Neural cell (in vitro differentiated cells): ENCODE data around the gene ITPKB. TPM values are rescaled to one million over a fixed set of nuclear protein-coding genes. Genes with fewer than 3 reads are reported as not detected.

Experiments used
- H2AFZ ChIP-seq: fragments of 200-600, 300-800 bp; sonication (generic), shearing (Covaris generic); 2 replicates; pipeline ENCODE4 v1.6.0; 2014; ENCODE audit warnings: low read depth, mild to moderate bottlenecking, antibody characterized with exemption, low read length, moderate library complexity
- H3F3A ChIP-seq: fragments of 200-600 bp; shearing (Covaris generic); 2 replicates; pipeline ENCODE4 v1.6.1; 2016; ENCODE audit warnings: mild to moderate bottlenecking, moderate library complexity, mixed read lengths, antibody characterized with exemption, low read length; ENCODE audit not compliant: insufficient read depth, poor library complexity, severe bottlenecking
- H3K27ac ChIP-seq: fragments of 200-600, 300-800 bp; sonication (generic), shearing (Covaris generic); 2 replicates; pipeline ENCODE4 v1.5.1; 2014; ENCODE audit warnings: mild to moderate bottlenecking, low read length, moderate library complexity
- H3K27me3 ChIP-seq: fragments of 300-800, 200-600 bp; sonication (generic), shearing (Covaris generic); 2 replicates; pipeline ENCODE4 v1.6.0; 2014; ENCODE audit warnings: mild to moderate bottlenecking, low read depth, low read length, moderate library complexity; ENCODE audit not compliant: insufficient read depth
- H3K36me3 ChIP-seq: fragments of 300-800, 200-600 bp; sonication (generic), shearing (Covaris generic); 2 replicates; pipeline ENCODE4 v1.5.1; 2014; ENCODE audit warnings: mild to moderate bottlenecking, antibody characterized with exemption, low read length, moderate library complexity; ENCODE audit not compliant: insufficient read depth
- H3K4me2 ChIP-seq: fragments of 300-800, 200-600 bp; sonication (generic), shearing (Covaris generic); 2 replicates; pipeline ENCODE4 v1.6.0; 2014; ENCODE audit warnings: mild to moderate bottlenecking, low read length
- H3K4me3 ChIP-seq: fragments of 300-800, 200-600 bp; sonication (generic), shearing (Covaris generic); 2 replicates; pipeline ENCODE4 v1.5.1; 2014; ENCODE audit warnings: mild to moderate bottlenecking, low read length, moderate library complexity
- H3K79me2 ChIP-seq: fragments of 200-600 bp; shearing (Covaris generic); replicated peaks from 2 replicates; pipeline ENCODE4 v1.6.0; 2014; ENCODE audit warnings: mild to moderate bottlenecking, low read length, moderate library complexity; ENCODE audit not compliant: insufficient read depth
- H3K9ac ChIP-seq: fragments of 300-800, 200-600 bp; sonication (generic), shearing (Covaris generic); 2 replicates; pipeline ENCODE4 v1.6.1; 2016; ENCODE audit warnings: mild to moderate bottlenecking, low read length, mixed read lengths
- H3K9me2 ChIP-seq: fragments of 200-600 bp; shearing (Covaris generic); 2 replicates; pipeline ENCODE4 v1.6.1; 2016; ENCODE audit warnings: mild to moderate bottlenecking, low read length, mixed read lengths; ENCODE audit not compliant: insufficient read depth
- H3K9me3 ChIP-seq: fragments of 200-600, 300-800 bp; sonication (generic), shearing (Covaris generic); 2 replicates; pipeline ENCODE4 v1.6.1; 2016; ENCODE audit warnings: mild to moderate bottlenecking, mixed run types, low read length, moderate library complexity, mixed read lengths
- H4K20me1 ChIP-seq: fragments of 200-600 bp; shearing (Covaris generic); 2 replicates; pipeline ENCODE4 v1.6.1; 2016; ENCODE audit warnings: mild to moderate bottlenecking, mixed run types; ENCODE audit not compliant: insufficient read depth
- EP300 ChIP-seq: fragments of 450-650 bp; conservative IDR thresholded peaks from 2 replicates; pipeline ENCODE4 v1.6.1; 2014; ENCODE audit warnings: antibody characterized with exemption, mild to moderate bottlenecking, moderate library complexity; ENCODE audit not compliant: poor library complexity, severe bottlenecking
- EZH2 ChIP-seq: fragments of 200-600, 300-800 bp; shearing (Covaris generic), sonication (generic); IDR thresholded peaks from 2 replicates; pipeline ENCODE4 v1.6.1; 2014; ENCODE audit warnings: antibody characterized with exemption, low read length, borderline replicate concordance, mild to moderate bottlenecking; ENCODE audit not compliant: insufficient read depth, poor library complexity, severe bottlenecking
- MXI1 ChIP-seq: fragments of 450-650 bp; conservative IDR thresholded peaks from 2 replicates; pipeline ENCODE4 v1.6.1; 2014; ENCODE audit warnings: antibody characterized with exemption, mild to moderate bottlenecking; ENCODE audit not compliant: poor library complexity, severe bottlenecking
- POLR2AphosphoS5 ChIP-seq: IDR thresholded peaks from 2 replicates; pipeline ENCODE4 v1.6.1; 2012
- RAD21 ChIP-seq: fragments of 450-650 bp; conservative IDR thresholded peaks from 2 replicates; pipeline ENCODE4 v1.6.1; 2014; ENCODE audit warnings: antibody characterized with exemption, mild to moderate bottlenecking, moderate library complexity
- SMC3 ChIP-seq: fragments of 450-650 bp; conservative IDR thresholded peaks from 2 replicates; pipeline ENCODE4 v1.6.1; 2014; ENCODE audit warnings: antibody characterized with exemption, mild to moderate bottlenecking, moderate library complexity; ENCODE audit not compliant: poor library complexity
- TAF1 ChIP-seq: IDR thresholded peaks from 2 replicates; pipeline ENCODE4 v1.6.1; 2012; ENCODE audit warnings: low read depth
- polyA plus RNA-seq: library from polyadenylated mRNA; depleted of rRNA; stranded (reverse); fragments of >200 nt; gene quantifications from 2 replicates; pipeline ENCODE4 v1.2.3, GENCODE V29; 2014
- TF ChIP-seq, protein P1 (sequence below): IDR thresholded peaks from 2 replicates; pipeline ENCODE4 v1.6.1; 2012; ENCODE audit warnings: borderline replicate concordance
- TF ChIP-seq, protein P2 (sequence below): fragments of 450-650 bp; IDR thresholded peaks from 2 replicates; pipeline ENCODE4 v1.5.1; 2014; ENCODE audit warnings: antibody characterized with exemption, mild to moderate bottlenecking, moderate library complexity; ENCODE audit not compliant: poor library complexity, severe bottlenecking

ITPKB gene
- polyA plus RNA-seq, 1 donor from 2014 or later = 0.19 TPM

DNA sequence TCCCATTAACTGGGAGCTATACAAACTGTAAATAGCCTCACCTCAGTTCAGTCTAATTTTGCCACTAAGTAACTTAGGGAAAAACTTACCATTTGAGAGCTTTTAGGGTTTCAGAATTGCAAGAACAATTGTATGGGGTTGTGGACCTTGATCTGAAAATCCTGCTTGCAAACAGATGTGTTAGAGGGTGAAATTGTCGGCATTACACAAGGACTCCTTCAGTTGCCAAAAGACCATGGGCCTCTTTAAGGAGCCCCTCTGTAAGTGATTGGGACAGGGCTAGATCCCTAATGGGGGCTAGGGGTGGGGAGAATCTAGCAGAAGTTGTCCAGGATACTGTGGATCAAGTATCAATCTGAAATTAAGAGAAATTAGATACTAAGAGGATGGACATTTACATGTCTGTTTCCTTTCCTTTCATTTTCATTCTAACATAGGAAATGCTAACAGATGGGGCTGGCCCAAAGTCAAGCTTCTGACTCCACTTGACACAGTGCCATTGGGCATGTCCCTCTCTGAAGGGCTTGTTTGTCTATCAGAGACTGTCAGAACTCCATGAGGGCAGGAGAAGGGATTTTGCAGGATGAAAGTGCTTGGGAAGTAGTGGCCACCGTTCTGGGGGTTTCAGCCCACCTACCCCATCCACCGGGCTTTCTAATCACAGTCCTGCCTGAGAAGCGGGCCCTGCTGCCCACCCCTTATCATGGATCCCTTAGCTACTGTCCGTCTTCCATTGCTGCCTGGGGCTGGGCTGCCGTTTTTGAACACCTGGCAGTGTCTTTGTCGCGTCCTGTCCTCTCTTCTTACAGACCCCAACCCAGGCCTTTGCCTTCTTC, 135.8 kb downstream of the ITPKB start:
- H3K4me2 ChIP-seq = no peak overlapping the region
- H3K9me2 ChIP-seq = no peaks in the 10 kb centered on the region
- H3F3A ChIP-seq = no peaks in the 10 kb centered on the region
- H3K4me3 ChIP-seq = no peak overlapping the region
- no peaks in the 10 kb centered on the region for H3K36me3 ChIP-seq
- no peaks in the 10 kb centered on the region for H3K9me3 ChIP-seq
- H3K27ac ChIP-seq = no peak overlapping the region
- no peak overlapping the region for H2AFZ ChIP-seq
- H3K79me2 ChIP-seq = no peaks in the 10 kb centered on the region
- H3K9ac ChIP-seq = no peak overlapping the region
- H4K20me1 ChIP-seq = no peaks in the 10 kb centered on the region
- TF ChIP-seq EZH2 (no peak), MXI1 (no peak), TAF1 (no peak), SMC3 (no peak), POLR2AphosphoS5 (no peak), RAD21 (no peak), EP300 (no peak)
- TF ChIP-seq, protein P1, sequence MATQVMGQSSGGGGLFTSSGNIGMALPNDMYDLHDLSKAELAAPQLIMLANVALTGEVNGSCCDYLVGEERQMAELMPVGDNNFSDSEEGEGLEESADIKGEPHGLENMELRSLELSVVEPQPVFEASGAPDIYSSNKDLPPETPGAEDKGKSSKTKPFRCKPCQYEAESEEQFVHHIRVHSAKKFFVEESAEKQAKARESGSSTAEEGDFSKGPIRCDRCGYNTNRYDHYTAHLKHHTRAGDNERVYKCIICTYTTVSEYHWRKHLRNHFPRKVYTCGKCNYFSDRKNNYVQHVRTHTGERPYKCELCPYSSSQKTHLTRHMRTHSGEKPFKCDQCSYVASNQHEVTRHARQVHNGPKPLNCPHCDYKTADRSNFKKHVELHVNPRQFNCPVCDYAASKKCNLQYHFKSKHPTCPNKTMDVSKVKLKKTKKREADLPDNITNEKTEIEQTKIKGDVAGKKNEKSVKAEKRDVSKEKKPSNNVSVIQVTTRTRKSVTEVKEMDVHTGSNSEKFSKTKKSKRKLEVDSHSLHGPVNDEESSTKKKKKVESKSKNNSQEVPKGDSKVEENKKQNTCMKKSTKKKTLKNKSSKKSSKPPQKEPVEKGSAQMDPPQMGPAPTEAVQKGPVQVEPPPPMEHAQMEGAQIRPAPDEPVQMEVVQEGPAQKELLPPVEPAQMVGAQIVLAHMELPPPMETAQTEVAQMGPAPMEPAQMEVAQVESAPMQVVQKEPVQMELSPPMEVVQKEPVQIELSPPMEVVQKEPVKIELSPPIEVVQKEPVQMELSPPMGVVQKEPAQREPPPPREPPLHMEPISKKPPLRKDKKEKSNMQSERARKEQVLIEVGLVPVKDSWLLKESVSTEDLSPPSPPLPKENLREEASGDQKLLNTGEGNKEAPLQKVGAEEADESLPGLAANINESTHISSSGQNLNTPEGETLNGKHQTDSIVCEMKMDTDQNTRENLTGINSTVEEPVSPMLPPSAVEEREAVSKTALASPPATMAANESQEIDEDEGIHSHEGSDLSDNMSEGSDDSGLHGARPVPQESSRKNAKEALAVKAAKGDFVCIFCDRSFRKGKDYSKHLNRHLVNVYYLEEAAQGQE = no peak
- TF ChIP-seq, protein P2, sequence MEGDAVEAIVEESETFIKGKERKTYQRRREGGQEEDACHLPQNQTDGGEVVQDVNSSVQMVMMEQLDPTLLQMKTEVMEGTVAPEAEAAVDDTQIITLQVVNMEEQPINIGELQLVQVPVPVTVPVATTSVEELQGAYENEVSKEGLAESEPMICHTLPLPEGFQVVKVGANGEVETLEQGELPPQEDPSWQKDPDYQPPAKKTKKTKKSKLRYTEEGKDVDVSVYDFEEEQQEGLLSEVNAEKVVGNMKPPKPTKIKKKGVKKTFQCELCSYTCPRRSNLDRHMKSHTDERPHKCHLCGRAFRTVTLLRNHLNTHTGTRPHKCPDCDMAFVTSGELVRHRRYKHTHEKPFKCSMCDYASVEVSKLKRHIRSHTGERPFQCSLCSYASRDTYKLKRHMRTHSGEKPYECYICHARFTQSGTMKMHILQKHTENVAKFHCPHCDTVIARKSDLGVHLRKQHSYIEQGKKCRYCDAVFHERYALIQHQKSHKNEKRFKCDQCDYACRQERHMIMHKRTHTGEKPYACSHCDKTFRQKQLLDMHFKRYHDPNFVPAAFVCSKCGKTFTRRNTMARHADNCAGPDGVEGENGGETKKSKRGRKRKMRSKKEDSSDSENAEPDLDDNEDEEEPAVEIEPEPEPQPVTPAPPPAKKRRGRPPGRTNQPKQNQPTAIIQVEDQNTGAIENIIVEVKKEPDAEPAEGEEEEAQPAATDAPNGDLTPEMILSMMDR = no peak
- H3K27me3 ChIP-seq = no peaks in the 10 kb centered on the region

DNA sequence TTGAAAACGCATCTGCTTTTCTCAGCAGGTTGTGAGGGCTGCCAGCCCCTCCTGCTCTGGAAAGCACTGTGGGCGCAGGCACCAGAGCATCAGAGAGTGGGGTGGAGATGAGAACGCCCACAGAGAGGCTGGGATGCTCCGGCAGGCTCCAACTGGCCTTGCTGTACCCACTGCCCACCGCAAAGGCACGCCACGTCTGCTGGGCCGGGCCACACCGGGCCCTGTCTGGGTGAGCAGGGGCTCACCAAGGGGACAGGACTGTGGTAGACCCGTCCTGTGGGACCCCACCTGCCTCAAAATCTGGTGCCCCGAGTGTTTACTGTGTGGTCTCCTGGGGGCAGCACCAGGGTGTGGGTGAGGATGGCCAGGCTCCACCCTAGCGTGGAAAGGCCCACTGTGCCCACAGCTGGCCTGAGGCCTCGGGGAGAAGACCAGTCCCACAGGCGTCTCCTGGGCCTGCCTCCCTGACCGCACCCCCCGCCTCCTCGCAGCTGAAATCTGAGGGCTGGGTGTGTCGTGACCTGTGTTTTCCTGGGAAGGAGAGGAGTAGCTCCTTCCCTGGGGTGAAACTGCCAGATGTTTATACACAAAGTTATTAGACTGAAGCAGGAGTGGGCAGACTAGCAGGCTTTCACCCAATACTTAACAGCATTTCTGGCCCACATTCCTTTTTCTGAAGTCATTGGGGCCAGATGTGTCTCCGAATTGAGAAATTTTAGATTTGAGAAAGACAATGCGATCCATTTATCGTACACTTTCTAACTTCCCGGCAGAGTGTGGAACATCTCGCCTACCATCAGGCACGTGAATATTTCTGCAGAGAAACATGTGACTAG, 136.7 kb downstream of the ITPKB start:
- no peaks in the 10 kb centered on the region for H3F3A ChIP-seq
- H3K79me2 ChIP-seq = no peaks in the 10 kb centered on the region
- H2AFZ ChIP-seq = no peak overlapping the region
- no peak overlapping the region for H3K4me2 ChIP-seq
- H3K36me3 ChIP-seq = no peaks in the 10 kb centered on the region
- no peaks in the 10 kb centered on the region for H3K9me2 ChIP-seq
- H3K27ac ChIP-seq = no peak overlapping the region
- TF ChIP-seq, protein P2 = no peak
- TF ChIP-seq POLR2AphosphoS5 = no peak
- no peak for TF ChIP-seq SMC3
- TF ChIP-seq, protein P1 = no peak
- no peak for TF ChIP-seq EP300
- TF ChIP-seq EZH2 = no peak
- no peak for TF ChIP-seq RAD21
- TF ChIP-seq MXI1 = no peak
- no peak for TF ChIP-seq TAF1
- H3K9me3 ChIP-seq = no peaks in the 10 kb centered on the region
- H3K4me3 ChIP-seq = no peak overlapping the region
- H4K20me1 ChIP-seq = no peaks in the 10 kb centered on the region
- no peak overlapping the region for H3K9ac ChIP-seq
- H3K27me3 ChIP-seq = no peaks in the 10 kb centered on the region
